Measurements from ENCODE around the gene F11.
"Not testable (repeated sequence)": the region's sequence is repeated elsewhere in the genome, so short reads cannot be mapped to it uniquely, and the experiment has no call there.

Gene F11

GRCh38 chr4:186304216-186304615 lies 38.2 kb downstream of the F11 start:
- DNase-seq: no peak

GRCh38 chr4:186304866-186305505 lies 39.0 kb downstream of the F11 start:
- no peak for DNase-seq

DNA sequence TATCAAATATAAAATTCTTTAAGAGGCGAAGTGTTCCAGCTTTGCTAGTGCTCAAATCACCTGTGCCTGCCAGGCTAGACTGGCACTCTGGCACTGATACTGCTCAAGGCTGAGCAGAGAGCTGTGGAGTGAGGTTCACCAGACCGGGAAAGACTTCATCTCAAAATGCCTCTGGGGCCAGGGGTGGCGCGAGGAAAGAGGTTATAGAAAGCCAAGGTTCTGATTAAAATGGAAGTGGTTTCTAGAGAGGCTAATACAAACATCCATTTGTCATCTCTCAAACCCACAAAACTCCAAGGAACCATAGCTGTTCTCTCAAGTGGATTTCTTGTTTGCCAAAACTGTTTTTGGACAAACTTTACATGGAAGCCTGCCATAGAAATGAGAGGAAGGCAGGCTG lies 41.5 kb downstream of the F11 start:
- DNase-seq: no peak

DNA sequence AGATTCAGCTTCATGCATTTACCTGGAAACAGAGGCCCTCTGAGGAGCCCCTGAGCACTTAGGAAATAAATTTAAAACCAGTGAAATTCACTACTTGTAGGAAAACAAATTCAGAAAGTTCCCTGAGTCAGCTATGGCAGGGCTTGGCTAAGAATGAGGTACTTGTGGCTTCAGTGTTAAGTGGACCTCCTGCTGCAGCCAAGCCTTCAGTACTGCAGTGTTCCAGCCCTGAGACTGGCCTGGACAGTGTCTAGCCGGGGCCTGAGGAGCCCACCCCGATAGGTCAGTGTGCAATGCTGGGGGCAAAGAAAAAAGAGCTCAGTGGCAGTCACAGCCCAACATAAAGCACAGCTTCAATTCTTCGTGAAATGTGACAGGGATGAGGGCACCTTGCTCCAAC lies 41.9 kb downstream of the F11 start:
- DNase-seq: no peak

GRCh38 chr4:186318481-186318880 lies 52.5 kb downstream of the F11 start:
- DNase-seq: no peak

DNA sequence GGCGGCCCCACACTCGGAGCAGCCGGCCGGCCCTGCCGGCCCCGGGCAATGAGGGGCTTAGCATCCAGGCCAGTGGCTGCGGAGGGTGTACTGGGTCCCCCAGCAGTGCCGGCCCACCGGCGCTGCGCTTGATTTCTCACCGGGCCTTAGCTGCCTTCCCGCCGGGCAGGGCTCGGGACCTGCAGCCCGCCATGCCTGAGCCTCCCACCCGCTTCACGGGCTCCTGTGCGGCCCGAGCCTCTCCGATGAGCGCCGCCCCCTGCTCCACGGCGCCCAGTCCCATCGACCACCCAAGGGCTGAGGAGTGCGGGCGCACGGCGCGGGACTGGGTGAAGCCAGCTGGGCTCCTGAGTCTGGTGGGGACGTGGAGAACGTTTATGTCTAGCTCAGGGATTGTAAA lies 58.7 kb downstream of the F11 start:
- not testable (repeated sequence) for DNase-seq

DNA sequence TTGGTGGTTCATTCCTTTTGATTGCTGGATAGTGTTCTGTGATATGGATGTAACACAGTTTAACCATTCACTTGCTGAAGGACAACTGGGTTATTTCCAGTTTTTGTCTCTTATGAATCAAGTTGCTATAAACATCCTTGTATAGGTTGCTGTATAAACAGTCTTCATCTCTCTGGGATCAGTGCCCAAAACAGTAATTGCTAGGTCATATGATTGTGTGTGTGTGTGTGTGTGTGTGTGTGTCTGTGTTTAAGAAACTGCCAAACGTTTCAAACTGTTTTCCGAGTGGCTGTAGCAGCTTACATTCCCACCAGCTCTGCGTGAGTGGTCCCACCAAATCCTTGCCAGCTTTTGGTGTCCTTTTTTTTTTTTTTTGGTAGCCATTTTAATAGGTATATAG lies 60.4 kb downstream of the F11 start:
- no peak for DNase-seq

GRCh38 chr4:186329372-186329771 lies 63.4 kb downstream of the F11 start:
- DNase-seq: no peak

- no peak for DNase-seq
Observed at GRCh38 chr4:186330368-186330767, 64.4 kb downstream of the F11 start.

GRCh38 chr4:186335793-186336192 lies 69.8 kb downstream of the F11 start:
- no peak for DNase-seq
